ENCODE data around the gene MAN1A1.

MAN1A1 gene

DNA sequence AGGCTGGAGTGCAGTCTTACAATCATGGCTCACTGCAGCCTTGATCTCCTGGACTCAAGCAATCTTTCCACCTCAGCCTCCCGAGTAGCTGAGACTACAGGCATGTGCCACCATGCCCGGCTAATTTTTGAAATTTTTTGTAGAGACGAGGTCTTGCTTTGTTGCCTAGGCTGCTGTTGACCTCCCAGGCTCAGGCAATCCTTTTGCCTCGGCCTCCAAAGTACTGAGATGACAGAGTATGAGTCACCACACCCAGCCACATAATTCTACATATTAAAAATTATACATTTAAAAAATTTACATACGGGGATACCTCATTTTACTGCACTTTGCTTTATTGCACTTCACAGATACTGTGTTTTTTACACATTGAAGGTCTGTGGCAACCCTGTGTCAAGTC is 115.1 kb downstream of the MAN1A1 start:
- H3K27ac ChIP-seq (ENCODE audit: low read length), result no peak overlapping the region
- H3K4me3 ChIP-seq (ENCODE audit: low read length), result no peak overlapping the region
- H3K36me3 ChIP-seq (replicated peaks; ENCODE audit: insufficient read depth, low read length), result 0 out of 2 replicates have a peak, but pooled peaks cover 3% of the 10 kb centered on the region
- H3K9ac ChIP-seq (ENCODE audit: low read length), result no peak overlapping the region
- no peaks in the 10 kb centered on the region for H4K20me1 ChIP-seq (ENCODE audit: insufficient read depth, low read length)
- H3K79me2 ChIP-seq (ENCODE audit: low read length), result peaks cover 45% of the 10 kb centered on the region
- no peaks in the 10 kb centered on the region for H3K27me3 ChIP-seq (replicated peaks; ENCODE audit: insufficient read depth, low read length)
- H3K9me3 ChIP-seq (replicated peaks; ENCODE audit: insufficient read depth, low read length), result no peaks in the 10 kb centered on the region
- no peak for DNase-seq
- no peak overlapping the region for H2AFZ ChIP-seq (ENCODE audit: low read length)
- no peaks in the 10 kb centered on the region for H3K9me2 ChIP-seq (replicated peaks; ENCODE audit: insufficient read depth, low read length)
- H3K4me2 ChIP-seq (ENCODE audit: low read depth, low read length), result no peak overlapping the region
- TF ChIP-seq, protein P1, sequence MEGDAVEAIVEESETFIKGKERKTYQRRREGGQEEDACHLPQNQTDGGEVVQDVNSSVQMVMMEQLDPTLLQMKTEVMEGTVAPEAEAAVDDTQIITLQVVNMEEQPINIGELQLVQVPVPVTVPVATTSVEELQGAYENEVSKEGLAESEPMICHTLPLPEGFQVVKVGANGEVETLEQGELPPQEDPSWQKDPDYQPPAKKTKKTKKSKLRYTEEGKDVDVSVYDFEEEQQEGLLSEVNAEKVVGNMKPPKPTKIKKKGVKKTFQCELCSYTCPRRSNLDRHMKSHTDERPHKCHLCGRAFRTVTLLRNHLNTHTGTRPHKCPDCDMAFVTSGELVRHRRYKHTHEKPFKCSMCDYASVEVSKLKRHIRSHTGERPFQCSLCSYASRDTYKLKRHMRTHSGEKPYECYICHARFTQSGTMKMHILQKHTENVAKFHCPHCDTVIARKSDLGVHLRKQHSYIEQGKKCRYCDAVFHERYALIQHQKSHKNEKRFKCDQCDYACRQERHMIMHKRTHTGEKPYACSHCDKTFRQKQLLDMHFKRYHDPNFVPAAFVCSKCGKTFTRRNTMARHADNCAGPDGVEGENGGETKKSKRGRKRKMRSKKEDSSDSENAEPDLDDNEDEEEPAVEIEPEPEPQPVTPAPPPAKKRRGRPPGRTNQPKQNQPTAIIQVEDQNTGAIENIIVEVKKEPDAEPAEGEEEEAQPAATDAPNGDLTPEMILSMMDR (IDR thresholded peaks at IDR 0.05; ENCODE audit: low read length), result no peak
- no peak for TF ChIP-seq EZH2 (optimal IDR thresholded peaks at IDR 0.05; ENCODE audit: low read depth, low read length)
- TF ChIP-seq EZH2phosphoT487 (IDR thresholded peaks at IDR 0.05; ENCODE audit: low read length), result no peak
- no peaks in the 10 kb centered on the region for H3K4me1 ChIP-seq (ENCODE audit: low read length)
- no peaks in the 10 kb centered on the region for H3F3A ChIP-seq (ENCODE audit: insufficient read depth, low read length)

GRCh38 chr6:119233312-119233984 is 116.1 kb downstream of the MAN1A1 start:
- no peak overlapping the region for H3K4me2 ChIP-seq (ENCODE audit: low read depth, low read length)
- no peaks in the 10 kb centered on the region for H3K36me3 ChIP-seq (replicated peaks; ENCODE audit: insufficient read depth, low read length)
- no peak overlapping the region for H2AFZ ChIP-seq (ENCODE audit: low read length)
- no peak overlapping the region for H3K27ac ChIP-seq (ENCODE audit: low read length)
- no peak overlapping the region for H3K9ac ChIP-seq (ENCODE audit: low read length)
- no peaks in the 10 kb centered on the region for H3F3A ChIP-seq (ENCODE audit: insufficient read depth, low read length)
- no peaks in the 10 kb centered on the region for H3K9me2 ChIP-seq (replicated peaks; ENCODE audit: insufficient read depth, low read length)
- H3K4me1 ChIP-seq (ENCODE audit: low read length), result no peaks in the 10 kb centered on the region
- DNase-seq, result no peak
- H3K4me3 ChIP-seq (ENCODE audit: low read length), result no peak overlapping the region
- no peaks in the 10 kb centered on the region for H4K20me1 ChIP-seq (ENCODE audit: insufficient read depth, low read length)
- TF ChIP-seq, protein P1 (IDR thresholded peaks at IDR 0.05; ENCODE audit: low read length), result no peak
- TF ChIP-seq EZH2 (optimal IDR thresholded peaks at IDR 0.05; ENCODE audit: low read depth, low read length), result no peak
- H3K79me2 ChIP-seq (ENCODE audit: low read length), result peaks cover 44% of the 10 kb centered on the region
- no peaks in the 10 kb centered on the region for H3K27me3 ChIP-seq (replicated peaks; ENCODE audit: insufficient read depth, low read length)
- no peaks in the 10 kb centered on the region for H3K9me3 ChIP-seq (replicated peaks; ENCODE audit: insufficient read depth, low read length)

DNA sequence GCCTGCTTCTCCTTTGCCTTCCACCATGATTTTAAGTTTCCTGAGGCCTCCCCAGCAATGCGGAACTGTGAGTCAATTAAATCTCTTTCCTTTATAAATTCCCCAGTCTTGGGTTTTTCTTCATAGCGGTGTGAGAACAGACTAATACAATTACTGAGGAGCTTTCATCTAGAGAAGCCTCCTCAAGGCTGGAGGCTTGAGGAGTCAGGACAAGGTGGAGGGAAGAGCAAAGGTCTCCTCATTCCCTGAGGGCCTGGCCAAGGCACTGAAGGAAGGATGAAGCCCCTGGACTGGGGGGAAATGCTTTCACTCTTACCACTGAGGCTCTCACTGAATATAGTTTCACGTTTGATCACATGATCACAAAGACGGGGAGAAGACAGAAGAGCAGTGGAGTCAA is 118.2 kb downstream of the MAN1A1 start:
- Histone ChIP-seq H4K20me1 (ENCODE audit: insufficient read depth, low read length) (no peaks in the 10 kb centered on the region), H3F3A (ENCODE audit: insufficient read depth, low read length) (no peaks in the 10 kb centered on the region), H3K36me3 (replicated peaks; ENCODE audit: insufficient read depth, low read length) (0 out of 2 replicates have a peak, but pooled peaks cover 3% of the 10 kb centered on the region)

More for the DNA sequence above, 118.2 kb downstream of the MAN1A1 start:
- DNase-seq, result no peak
- H3K4me1 ChIP-seq (ENCODE audit: low read length), result no peaks in the 10 kb centered on the region
- peaks cover 37% of the 10 kb centered on the region for H3K79me2 ChIP-seq (ENCODE audit: low read length)
- H3K9me2 ChIP-seq (replicated peaks; ENCODE audit: insufficient read depth, low read length), result no peaks in the 10 kb centered on the region
- H3K27me3 ChIP-seq (replicated peaks; ENCODE audit: insufficient read depth, low read length), result no peaks in the 10 kb centered on the region
- no peak overlapping the region for H3K4me3 ChIP-seq (ENCODE audit: low read length)
- no peak overlapping the region for H3K9ac ChIP-seq (ENCODE audit: low read length)
- no peaks in the 10 kb centered on the region for H3K9me3 ChIP-seq (replicated peaks; ENCODE audit: insufficient read depth, low read length)
- TF ChIP-seq EZH2 (optimal IDR thresholded peaks at IDR 0.05; ENCODE audit: low read depth, low read length) (no peak), EZH2phosphoT487 (IDR thresholded peaks at IDR 0.05; ENCODE audit: low read length) (no peak)
- TF ChIP-seq, protein P1 (IDR thresholded peaks at IDR 0.05; ENCODE audit: low read length), result no peak
- no peak overlapping the region for H2AFZ ChIP-seq (ENCODE audit: low read length)
- no peak overlapping the region for H3K4me2 ChIP-seq (ENCODE audit: low read depth, low read length)
- H3K27ac ChIP-seq (ENCODE audit: low read length), result no peak overlapping the region

Measured in MM.1S (cell line).